ENCODE results near the gene MLN. TPM values are rescaled to one million over a fixed set of nuclear protein-coding genes. Genes with fewer than 3 reads are reported as not detected.

The MLN gene
- total RNA-seq, 1 donor, result not detected

DNA sequence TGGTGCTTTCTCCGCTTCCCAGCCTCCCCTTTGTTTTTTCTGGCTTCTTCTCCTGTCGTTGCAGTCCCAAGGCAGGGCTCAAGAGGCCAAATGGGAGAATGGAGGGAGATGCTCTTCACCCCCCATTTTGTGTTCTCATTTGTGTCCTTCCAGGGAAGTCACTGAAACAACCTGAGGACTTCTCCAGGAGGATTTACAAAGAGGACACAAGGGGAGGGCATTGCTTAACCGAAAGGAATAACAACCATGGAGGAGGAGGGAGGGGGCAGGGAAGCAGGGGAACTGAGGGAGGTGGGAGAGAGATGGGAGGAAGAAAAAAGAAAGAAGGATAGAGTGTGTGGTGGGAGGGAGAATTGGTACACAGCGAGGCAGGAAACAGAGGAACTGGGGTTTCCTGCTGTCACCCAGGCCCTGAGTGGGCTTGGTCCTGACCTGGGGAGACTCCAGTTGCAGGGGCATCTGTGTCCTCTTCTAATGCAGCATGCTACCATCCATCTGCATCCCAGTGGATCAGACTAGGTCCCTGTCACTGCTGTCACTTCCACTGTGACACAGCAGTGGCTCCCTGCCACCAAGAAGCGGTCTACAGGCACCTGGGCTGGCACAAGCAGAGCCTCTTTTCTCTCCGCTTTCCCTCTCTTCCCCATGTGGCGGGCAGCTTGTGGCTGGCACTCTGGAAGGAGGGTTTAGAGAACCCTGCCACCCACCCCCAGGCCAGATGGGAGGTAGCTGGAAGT, 17.1 kb upstream of the MLN start:
- H3K4me3 ChIP-seq (ENCODE audit: low read depth, low read length), result no peak overlapping the region
- DNase-seq (ENCODE audit: low read depth), result no peak
- TF ChIP-seq, protein P1, sequence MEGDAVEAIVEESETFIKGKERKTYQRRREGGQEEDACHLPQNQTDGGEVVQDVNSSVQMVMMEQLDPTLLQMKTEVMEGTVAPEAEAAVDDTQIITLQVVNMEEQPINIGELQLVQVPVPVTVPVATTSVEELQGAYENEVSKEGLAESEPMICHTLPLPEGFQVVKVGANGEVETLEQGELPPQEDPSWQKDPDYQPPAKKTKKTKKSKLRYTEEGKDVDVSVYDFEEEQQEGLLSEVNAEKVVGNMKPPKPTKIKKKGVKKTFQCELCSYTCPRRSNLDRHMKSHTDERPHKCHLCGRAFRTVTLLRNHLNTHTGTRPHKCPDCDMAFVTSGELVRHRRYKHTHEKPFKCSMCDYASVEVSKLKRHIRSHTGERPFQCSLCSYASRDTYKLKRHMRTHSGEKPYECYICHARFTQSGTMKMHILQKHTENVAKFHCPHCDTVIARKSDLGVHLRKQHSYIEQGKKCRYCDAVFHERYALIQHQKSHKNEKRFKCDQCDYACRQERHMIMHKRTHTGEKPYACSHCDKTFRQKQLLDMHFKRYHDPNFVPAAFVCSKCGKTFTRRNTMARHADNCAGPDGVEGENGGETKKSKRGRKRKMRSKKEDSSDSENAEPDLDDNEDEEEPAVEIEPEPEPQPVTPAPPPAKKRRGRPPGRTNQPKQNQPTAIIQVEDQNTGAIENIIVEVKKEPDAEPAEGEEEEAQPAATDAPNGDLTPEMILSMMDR (IDR thresholded peaks at IDR 0.05; ENCODE audit: insufficient read depth, low read depth, low read length), result no peak

DNA sequence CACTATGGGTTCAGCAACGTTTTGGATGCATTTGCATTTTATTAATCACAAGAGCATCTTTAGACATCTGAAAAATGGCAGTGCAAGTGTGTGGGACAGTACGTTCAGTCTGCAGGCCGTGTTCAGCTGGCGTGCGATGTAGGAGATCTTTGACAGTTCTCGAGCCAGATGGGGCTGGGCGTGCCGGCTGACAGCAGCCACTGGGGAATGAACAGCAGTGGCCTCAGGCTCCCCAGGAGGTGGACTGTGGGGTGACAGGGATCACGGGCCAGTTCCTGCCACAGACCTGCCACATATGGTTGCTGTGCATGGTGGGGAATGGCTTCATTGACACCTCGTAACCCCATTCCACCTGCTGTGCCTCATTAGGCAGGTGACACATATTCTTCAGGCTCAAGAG, 16.4 kb upstream of the MLN start:
- H3K4me3 ChIP-seq (ENCODE audit: low read depth, low read length), result no peak overlapping the region
- TF ChIP-seq, protein P1 (IDR thresholded peaks at IDR 0.05; ENCODE audit: insufficient read depth, low read depth, low read length), result no peak
- no peak for DNase-seq (ENCODE audit: low read depth)

DNA sequence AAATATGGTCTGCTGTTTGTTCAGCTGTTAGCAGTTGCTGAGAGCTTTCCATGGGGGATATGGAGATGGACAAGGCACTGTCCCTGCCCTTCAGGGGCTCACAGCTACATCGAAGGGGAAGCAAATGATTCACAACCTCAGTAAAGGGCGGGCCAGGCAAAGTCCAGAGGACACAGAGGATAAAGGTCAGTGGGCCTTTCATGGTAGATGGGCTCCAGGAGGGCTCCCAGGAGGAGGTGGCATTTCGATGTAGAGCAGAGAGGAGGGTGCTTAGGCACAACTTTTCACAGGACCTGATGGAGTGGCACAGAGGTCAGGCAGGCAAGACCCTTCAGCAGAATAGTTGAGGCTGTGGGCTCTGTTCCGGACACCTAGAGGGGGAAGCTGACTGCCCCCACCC, 15.2 kb upstream of the MLN start:
- no peak for DNase-seq (ENCODE audit: low read depth)
- TF ChIP-seq, protein P1 (IDR thresholded peaks at IDR 0.05; ENCODE audit: insufficient read depth, low read depth, low read length), result no peak
- H3K4me3 ChIP-seq (ENCODE audit: low read depth, low read length), result no peak overlapping the region

DNA sequence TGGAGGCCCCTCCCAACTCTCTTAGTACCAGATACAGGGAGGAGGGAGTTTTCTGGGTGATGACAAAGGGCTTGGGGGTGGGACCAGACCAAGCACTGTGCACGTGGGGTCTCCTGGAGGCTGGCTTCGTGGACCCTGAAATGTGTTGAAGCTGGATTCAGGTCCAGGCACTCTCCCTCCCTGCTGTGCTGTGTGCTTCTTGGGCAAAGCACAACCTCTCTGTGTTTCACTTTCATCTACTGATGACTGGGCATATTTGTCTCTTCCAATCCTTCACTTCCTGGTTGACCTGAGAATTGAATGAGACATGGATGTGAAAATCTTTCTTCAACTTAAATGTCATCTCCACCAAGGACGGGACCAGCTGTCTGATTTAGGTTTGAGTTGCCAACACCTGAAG, 14.5 kb upstream of the MLN start:
- TF ChIP-seq, protein P1 (IDR thresholded peaks at IDR 0.05; ENCODE audit: insufficient read depth, low read depth, low read length), result no peak
- H3K4me3 ChIP-seq (ENCODE audit: low read depth, low read length), result no peak overlapping the region
- no peak for DNase-seq (ENCODE audit: low read depth)

DNA sequence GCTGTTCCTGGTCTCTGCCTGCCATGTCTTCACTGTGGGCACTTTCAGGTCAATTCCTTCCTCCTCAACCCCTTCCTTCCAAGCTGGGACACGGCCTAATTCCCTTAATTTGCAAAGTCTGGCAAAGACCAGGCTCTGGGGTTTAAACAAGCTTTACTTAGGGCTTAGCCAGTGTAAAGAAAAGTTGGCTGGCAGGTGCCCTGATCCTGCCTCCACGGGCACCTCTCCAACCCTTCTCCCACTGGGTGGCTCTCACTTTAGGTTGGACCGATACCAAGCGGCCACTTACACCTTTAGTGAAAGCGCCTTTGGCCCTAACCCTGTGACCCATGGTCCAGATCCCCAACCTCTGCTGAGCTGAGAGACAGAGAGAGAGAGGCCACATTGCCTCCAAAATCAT, 13.7 kb upstream of the MLN start:
- no peak for DNase-seq (ENCODE audit: low read depth)
- TF ChIP-seq, protein P1 (IDR thresholded peaks at IDR 0.05; ENCODE audit: insufficient read depth, low read depth, low read length), result no peak

DNA sequence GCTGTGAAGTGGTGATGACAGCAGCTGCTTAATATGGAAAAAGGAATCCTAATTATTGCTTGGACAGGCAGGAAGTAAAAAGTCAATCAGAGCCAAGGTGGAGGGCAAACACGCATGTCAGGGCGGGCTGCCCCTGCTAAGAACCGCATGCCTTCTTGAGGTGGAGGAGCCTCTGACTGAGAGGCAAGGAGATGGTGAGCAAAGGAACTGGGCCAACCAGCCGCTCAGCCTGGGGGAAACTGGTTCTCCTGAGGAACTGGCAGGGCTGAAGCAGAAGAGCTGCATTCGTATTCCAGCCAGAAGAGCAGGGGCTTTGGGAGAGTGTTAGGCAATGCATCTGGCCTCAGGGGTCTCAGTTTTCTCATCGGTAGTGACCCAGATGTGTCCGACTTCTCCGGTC, 13.1 kb upstream of the MLN start:
- H3K4me3 ChIP-seq (ENCODE audit: low read depth, low read length), result no peak overlapping the region
- TF ChIP-seq, protein P1 (IDR thresholded peaks at IDR 0.05; ENCODE audit: insufficient read depth, low read depth, low read length), result no peak
- no peak for DNase-seq (ENCODE audit: low read depth)

More for the DNA sequence above, 13.7 kb upstream of the MLN start:
- no peak overlapping the region for H3K4me3 ChIP-seq (ENCODE audit: low read depth, low read length)

DNA sequence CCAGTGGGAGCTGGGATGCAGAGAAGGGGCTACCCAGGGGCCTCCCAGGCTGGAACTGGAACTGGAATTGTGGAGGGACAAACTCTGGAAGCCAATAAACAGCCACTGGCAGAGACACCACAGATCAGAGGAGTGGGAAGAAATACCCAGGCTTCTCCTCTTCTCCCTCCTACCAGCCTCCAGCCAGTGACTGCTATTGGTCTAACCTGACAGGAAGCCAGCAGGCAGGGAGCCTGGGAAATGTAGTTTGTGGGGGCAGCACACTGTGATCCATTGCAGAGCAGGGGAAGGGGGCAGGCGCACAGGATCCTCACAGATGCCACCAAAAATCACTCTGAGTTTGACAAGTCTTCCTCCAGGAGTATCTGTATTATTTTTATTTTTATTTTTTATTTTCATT, 12.1 kb upstream of the MLN start:
- TF ChIP-seq, protein P1 (IDR thresholded peaks at IDR 0.05; ENCODE audit: insufficient read depth, low read depth, low read length), result no peak
- H3K4me3 ChIP-seq (ENCODE audit: low read depth, low read length), result no peak overlapping the region
- DNase-seq (ENCODE audit: low read depth), result peak; percentile 13

All from fibroblast of villous mesenchyme (primary cell).